ENCODE results near the gene KRT81. TPM values are rescaled to one million over a fixed set of nuclear protein-coding genes. Genes with fewer than 3 reads are reported as not detected.

Gene KRT81
- total RNA-seq, 1 donor from 2014 or later, result 0.83 TPM

DNA sequence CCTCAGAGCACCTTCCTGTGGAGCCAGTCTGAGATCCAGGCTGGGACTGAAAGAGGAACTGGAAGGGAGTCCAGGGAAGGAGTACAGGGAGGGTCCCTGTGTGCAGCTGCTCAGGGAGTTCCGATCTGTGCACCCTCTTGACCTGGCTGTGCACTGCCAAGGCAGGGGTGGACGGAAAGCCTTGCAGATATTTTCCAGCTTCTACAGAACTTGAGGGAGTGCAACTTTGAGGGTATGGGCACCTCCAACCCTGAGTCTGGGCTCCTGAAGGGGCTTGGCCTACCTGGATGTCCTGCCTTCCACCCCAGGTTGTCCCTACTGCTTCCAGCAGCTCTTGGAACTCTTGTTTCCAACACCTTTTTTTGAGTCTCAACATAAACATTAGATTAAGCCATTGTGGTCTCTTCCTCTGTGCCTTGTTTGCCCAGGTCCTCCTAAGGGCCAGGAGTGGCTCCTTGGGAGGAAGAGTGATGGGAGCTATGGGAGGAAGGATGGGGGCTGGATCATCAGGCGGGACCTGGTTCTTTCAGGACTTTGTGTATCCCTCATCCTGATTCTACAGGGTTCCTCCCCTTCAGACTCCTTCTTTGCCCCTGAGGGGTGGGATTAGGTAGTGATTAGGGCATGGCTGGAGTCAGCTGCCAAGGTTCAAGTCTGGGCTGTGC, 54.8 kb downstream of the KRT81 start:
- peaks cover 59% of the 10 kb centered on the region for H3K4me1 Mint-ChIP-seq (ENCODE audit: unreplicated experiment)
- no peaks in the 10 kb centered on the region for H3K27me3 Mint-ChIP-seq (ENCODE audit: unreplicated experiment)
- no peak overlapping the region for H3K4me3 Mint-ChIP-seq (ENCODE audit: unreplicated experiment)
- H3K9me3 Mint-ChIP-seq (ENCODE audit: unreplicated experiment), result no peaks in the 10 kb centered on the region
- no peak overlapping the region for H3K27ac Mint-ChIP-seq (ENCODE audit: unreplicated experiment)
- TF ChIP-seq, protein P1, sequence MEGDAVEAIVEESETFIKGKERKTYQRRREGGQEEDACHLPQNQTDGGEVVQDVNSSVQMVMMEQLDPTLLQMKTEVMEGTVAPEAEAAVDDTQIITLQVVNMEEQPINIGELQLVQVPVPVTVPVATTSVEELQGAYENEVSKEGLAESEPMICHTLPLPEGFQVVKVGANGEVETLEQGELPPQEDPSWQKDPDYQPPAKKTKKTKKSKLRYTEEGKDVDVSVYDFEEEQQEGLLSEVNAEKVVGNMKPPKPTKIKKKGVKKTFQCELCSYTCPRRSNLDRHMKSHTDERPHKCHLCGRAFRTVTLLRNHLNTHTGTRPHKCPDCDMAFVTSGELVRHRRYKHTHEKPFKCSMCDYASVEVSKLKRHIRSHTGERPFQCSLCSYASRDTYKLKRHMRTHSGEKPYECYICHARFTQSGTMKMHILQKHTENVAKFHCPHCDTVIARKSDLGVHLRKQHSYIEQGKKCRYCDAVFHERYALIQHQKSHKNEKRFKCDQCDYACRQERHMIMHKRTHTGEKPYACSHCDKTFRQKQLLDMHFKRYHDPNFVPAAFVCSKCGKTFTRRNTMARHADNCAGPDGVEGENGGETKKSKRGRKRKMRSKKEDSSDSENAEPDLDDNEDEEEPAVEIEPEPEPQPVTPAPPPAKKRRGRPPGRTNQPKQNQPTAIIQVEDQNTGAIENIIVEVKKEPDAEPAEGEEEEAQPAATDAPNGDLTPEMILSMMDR (IDR thresholded peaks at IDR 0.05), result no peak
- H3K36me3 Mint-ChIP-seq (ENCODE audit: unreplicated experiment), result no peaks in the 10 kb centered on the region
- DNase-seq (ENCODE audit: extremely low spot score, unreplicated experiment), result no peak

Other genes with a start within 250 kb of the KRT81 start
- gene NR4A1, start 240.1 kb downstream of the KRT81 start, total RNA-seq, result 6.7 and 13.0 TPM in 2 replicates
- gene ATG101, start 221.6 kb downstream of the KRT81 start, total RNA-seq, result 41.7 and 46.1 TPM in 2 replicates
- not detected in 2 replicates for gene SMIM41, start 211.8 kb downstream of the KRT81 start, total RNA-seq
- 9.2 and 9.9 TPM in 2 replicates for gene KRT80, start 99.5 kb downstream of the KRT81 start, total RNA-seq
- 168 and 178 TPM in 2 replicates for gene KRT7, start 58.3 kb downstream of the KRT81 start, total RNA-seq
- 0.24 TPM in 2 replicates for gene KRT86, start 16.9 kb downstream of the KRT81 start, total RNA-seq
- gene KRT83, start 29.9 kb upstream of the KRT81 start, total RNA-seq, result not detected in 2 replicates
- not detected in 2 replicates for gene KRT85, start 75.9 kb upstream of the KRT81 start, total RNA-seq
- not detected in 2 replicates for gene KRT84, start 94.1 kb upstream of the KRT81 start, total RNA-seq
- not detected in 2 replicates for gene KRT82, start 114.8 kb upstream of the KRT81 start, total RNA-seq
- not detected in 2 replicates for gene KRT75, start 142.8 kb upstream of the KRT81 start, total RNA-seq
- not detected in 2 replicates for gene KRT6B, start 160.6 kb upstream of the KRT81 start, total RNA-seq
- not detected in 2 replicates for gene KRT6C, start 182.3 kb upstream of the KRT81 start, total RNA-seq
- gene KRT6A, start 201.7 kb upstream of the KRT81 start, total RNA-seq, result not detected in 2 replicates
- gene KRT5, start 228.9 kb upstream of the KRT81 start, total RNA-seq, result not detected in 2 replicates

All from osteocyte (in vitro differentiated cells).